Subcutaneous preadipocyte (primary cell): ENCODE data around the gene LDLRAD2. TPM values are rescaled to one million over a fixed set of nuclear protein-coding genes. Genes with fewer than 3 reads are reported as not detected.

ENCODE experiments used
- total RNA-seq: library from RNA; depleted of rRNA; stranded (reverse); fragments of >200 nt; gene quantifications from 2 replicates; pipeline ENCODE4 v1.2.3, GENCODE V29; 2012

LDLRAD2 gene, protein sequence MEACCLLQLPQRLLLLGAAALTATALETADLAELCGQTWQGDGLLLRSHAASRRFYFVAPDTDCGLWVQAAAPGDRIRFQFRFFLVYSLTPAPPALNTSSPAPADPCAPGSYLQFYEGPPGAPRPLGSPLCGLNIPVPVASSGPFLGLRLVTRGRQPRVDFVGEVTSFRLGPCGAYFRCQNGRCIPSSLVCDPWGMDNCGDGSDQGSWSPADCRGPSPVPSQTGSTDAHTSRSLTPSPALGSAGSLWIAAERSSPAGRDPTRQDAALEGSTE
- total RNA-seq: not detected in 2 replicates

GRCh38 chr1:21811875-21812305, at the start of gene LDLRAD2:
Gene LDLRAD2 (plus strand): TSS chr1:21812265. CDS start chr1:21812452, 187 bp downstream.

DNA sequence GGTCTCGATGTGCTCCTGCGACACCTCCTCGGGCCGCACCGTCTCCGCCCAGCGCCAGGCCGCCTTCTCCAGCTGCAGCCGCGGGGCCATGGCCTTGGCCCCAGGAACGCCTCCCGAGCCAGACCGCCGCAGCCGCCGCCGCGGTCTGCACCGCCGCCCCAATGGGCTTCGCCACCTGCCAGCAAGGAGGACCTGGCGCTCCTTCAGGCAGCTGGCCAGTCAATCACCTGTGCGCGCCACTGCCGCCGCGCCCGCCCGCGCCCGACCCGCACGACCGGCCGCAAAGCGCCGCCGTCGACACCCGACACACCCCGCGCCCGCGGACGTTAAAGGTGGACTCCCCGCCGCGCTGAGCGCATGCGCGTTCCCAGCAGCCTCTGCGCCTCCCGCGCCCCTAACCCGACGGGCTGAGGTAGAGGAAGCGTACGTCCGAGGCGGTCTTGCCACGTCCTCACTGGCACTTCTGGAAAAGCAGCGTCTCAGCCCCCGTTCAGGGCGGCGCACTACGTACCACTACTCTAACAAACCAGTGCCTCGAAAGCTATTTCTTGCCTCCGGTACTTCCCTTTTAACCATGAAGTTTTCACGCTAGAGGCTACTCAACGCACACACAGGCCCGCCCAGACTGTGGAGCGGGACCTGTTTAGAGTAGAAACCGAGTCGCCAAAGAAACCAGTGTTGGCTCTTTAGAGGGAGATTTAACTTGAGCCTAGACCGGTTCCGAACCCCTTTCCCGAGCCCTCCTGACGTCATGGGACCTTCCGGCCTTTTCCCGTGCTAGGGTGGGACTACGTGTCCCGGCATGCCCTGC, 29.0 kb upstream of the LDLRAD2 start, which contains the start of gene USP48:
Gene USP48 (minus strand): TSS at position 282 of the 811 bp plus-strand sequence. CDS start 192 bp downstream, at position 90.

Other genes with a start within 250 kb of the LDLRAD2 start
- not detected in 2 replicates for gene RAP1GAP, start 142.9 kb upstream of the LDLRAD2 start, total RNA-seq
- 27.6 and 35.6 TPM in 2 replicates for gene USP48, start 29.1 kb upstream of the LDLRAD2 start, total RNA-seq
- 123 and 144 TPM in 2 replicates for gene HSPG2, start 125.0 kb downstream of the LDLRAD2 start, total RNA-seq
- not detected in 2 replicates for gene CELA3B, start 164.8 kb downstream of the LDLRAD2 start, total RNA-seq
- gene CELA3A, start 189.4 kb downstream of the LDLRAD2 start, total RNA-seq: not detected in 2 replicates
- 284 and 372 TPM in 2 replicates for gene CDC42, start 240.4 kb downstream of the LDLRAD2 start, total RNA-seq